DND-41 (cell line): ENCODE data around the gene TRIM16.

ENCODE experiments used
- ATAC-seq: fragments of 200-7000 bp; cut with Tn5 transposase; 3 replicates; pipeline ENCODE4 v1.9.1; 2021; ENCODE audit warnings: low read depth; ENCODE audit not compliant: insufficient read depth
- DNase-seq: peaks from one replicate; pipeline ENCODE4 v3.0.0-alpha.2; 2020
- H2AFZ ChIP-seq: 2 replicates; pipeline ENCODE4 v1.6.0; 2012; ENCODE audit warnings: low read depth, low read length
- H3K27ac ChIP-seq: 2 replicates; pipeline ENCODE4 v1.5.1; 2012; ENCODE audit warnings: low read length, inconsistent platforms
- H3K27me3 ChIP-seq: fragments of 200-600 bp; sonication (generic); 2 replicates; pipeline ENCODE4 v1.6.0; 2012; ENCODE audit warnings: low read length, mild to moderate bottlenecking, inconsistent platforms; ENCODE audit not compliant: insufficient read depth, poor library complexity
- H3K36me3 ChIP-seq: 2 replicates; pipeline ENCODE4 v1.5.1; 2012; ENCODE audit warnings: low read length, inconsistent platforms; ENCODE audit not compliant: insufficient read depth
- H3K4me1 ChIP-seq: 2 replicates; pipeline ENCODE4 v1.5.1; 2012; ENCODE audit warnings: mild to moderate bottlenecking, low read length; ENCODE audit not compliant: insufficient read depth
- H3K4me2 ChIP-seq: 2 replicates; pipeline ENCODE4 v1.6.0; 2012; ENCODE audit warnings: mild to moderate bottlenecking, moderate library complexity, low read length, inconsistent platforms; ENCODE audit not compliant: insufficient read depth
- H3K4me3 ChIP-seq, 2 experiments: fragments of 200-600 bp in 1 of 2; shearing (Covaris generic) in 1 of 2; 2 replicates each; pipeline ENCODE4 v1.5.1; 2012 to 2016; ENCODE audit warnings: inconsistent platforms in 2 of 2, low read length in 2 of 2, mild to moderate bottlenecking in 2 of 2, low read depth in 1 of 2, moderate library complexity in 1 of 2
- H3K79me2 ChIP-seq: 2 replicates; pipeline ENCODE4 v1.6.0; 2012; ENCODE audit warnings: low read length, inconsistent platforms; ENCODE audit not compliant: insufficient read depth
- H3K9ac ChIP-seq: 2 replicates; pipeline ENCODE4 v1.6.0; 2012; ENCODE audit warnings: low read depth, mild to moderate bottlenecking, inconsistent platforms, low read length, moderate library complexity
- H3K9me3 ChIP-seq: 2 replicates; pipeline ENCODE4 v1.5.1; 2012; ENCODE audit warnings: low read length, moderate library complexity, mild to moderate bottlenecking, inconsistent platforms; ENCODE audit not compliant: insufficient read depth, severe bottlenecking
- H4K20me1 ChIP-seq: 2 replicates; pipeline ENCODE4 v1.6.0; 2012; ENCODE audit warnings: low read length; ENCODE audit not compliant: insufficient read depth
- EZH2 ChIP-seq: IDR thresholded peaks from 3 replicates; pipeline ENCODE4 v1.6.1; 2012; ENCODE audit warnings: borderline replicate concordance, low read depth, mild to moderate bottlenecking, moderate library complexity, low read length, inconsistent platforms; ENCODE audit not compliant: severe bottlenecking
- TF ChIP-seq, protein P1 (sequence below): IDR thresholded peaks from 2 replicates; pipeline ENCODE4 v1.5.1; 2012; ENCODE audit warnings: borderline replicate concordance, low read length, moderate library complexity, mild to moderate bottlenecking; ENCODE audit not compliant: poor library complexity, severe bottlenecking; ENCODE audit errors: extremely low read depth

The TRIM16 gene

DNA sequence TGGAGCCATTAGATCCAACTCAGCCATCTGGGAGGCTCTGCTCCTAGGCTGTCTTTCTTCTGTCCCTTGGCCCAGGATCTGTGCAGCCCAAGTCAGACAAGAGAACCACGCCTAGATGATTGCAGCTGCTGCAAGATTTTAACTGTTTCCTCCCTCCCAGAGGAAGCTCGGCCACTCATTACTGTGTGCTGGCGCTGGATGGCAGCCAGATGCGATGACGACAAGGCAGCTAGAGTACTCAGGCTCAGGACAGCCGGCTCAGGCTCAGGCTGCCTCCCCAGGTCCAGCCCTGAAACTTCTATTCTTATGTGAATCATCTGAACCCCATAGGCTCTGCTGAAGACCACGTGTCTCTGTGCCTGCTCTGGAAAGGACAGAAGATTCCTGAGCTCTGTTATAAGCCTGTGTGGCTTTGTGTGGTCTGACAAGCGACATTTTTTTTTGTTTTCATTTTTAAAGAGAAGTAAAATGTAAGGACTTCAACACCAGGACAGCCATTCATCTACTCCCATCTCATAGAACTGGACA lies 32.5 kb downstream of the TRIM16 start:
- H3K4me2 ChIP-seq: no peak overlapping the region
- H3K9ac ChIP-seq: no peak overlapping the region
- no peaks in the 10 kb centered on the region for H3K79me2 ChIP-seq
- no peaks in the 10 kb centered on the region for H3K9me3 ChIP-seq
- no peak for TF ChIP-seq EZH2
- TF ChIP-seq, protein P1, sequence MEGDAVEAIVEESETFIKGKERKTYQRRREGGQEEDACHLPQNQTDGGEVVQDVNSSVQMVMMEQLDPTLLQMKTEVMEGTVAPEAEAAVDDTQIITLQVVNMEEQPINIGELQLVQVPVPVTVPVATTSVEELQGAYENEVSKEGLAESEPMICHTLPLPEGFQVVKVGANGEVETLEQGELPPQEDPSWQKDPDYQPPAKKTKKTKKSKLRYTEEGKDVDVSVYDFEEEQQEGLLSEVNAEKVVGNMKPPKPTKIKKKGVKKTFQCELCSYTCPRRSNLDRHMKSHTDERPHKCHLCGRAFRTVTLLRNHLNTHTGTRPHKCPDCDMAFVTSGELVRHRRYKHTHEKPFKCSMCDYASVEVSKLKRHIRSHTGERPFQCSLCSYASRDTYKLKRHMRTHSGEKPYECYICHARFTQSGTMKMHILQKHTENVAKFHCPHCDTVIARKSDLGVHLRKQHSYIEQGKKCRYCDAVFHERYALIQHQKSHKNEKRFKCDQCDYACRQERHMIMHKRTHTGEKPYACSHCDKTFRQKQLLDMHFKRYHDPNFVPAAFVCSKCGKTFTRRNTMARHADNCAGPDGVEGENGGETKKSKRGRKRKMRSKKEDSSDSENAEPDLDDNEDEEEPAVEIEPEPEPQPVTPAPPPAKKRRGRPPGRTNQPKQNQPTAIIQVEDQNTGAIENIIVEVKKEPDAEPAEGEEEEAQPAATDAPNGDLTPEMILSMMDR: no peak
- H2AFZ ChIP-seq: no peak overlapping the region
- ATAC-seq: peak; percentile 83
- no peaks in the 10 kb centered on the region for H3K4me1 ChIP-seq
- H3K4me3 ChIP-seq: no peak overlapping the region
- no peaks in the 10 kb centered on the region for H3K27me3 ChIP-seq
- H3K36me3 ChIP-seq: no peaks in the 10 kb centered on the region
- H3K27ac ChIP-seq: no peak overlapping the region
- DNase-seq: peak; percentile 64
- H4K20me1 ChIP-seq: no peaks in the 10 kb centered on the region

DNA sequence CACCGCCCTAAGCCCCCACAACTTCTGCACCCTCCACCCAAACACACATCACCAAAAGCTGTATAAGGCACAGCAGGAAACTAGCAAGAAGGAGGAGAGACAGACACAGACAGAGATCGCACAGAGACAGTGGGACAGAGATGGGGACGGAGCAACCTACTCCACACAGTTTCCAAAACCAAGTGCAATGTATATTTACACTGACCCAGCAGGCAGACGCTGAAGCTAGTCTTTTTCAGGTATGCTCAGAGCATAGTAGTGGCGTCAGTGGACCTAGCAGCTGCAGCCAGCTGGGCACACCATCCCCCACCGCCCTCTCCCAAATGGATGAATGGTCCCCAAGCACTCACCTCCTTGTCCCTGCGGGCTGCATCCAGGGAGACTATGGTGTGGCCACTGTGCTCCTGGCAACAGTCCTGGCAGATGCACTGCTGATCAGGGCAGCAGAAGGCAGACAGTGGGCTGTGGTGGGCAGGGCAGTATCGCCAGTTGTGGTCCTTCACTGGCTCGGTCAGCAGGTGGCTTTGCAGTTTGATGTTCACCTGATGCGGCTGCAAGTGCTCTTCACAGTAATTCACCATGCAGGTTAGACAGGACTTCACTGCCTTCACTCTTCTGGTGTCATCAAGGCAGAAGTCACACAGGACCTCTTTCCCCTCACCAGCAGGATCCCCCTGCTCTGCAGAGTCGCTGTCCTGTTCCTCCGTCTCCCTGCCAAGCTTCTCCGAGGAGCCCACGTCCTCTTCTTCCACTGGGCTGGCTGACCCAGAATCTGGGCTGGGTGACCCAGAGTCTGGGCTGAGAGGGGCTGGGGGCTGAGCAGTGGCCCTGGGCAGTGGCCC lies 33.1 kb downstream of the TRIM16 start:
- H2AFZ ChIP-seq: no peak overlapping the region
- no peak overlapping the region for H3K9ac ChIP-seq
- no peaks in the 10 kb centered on the region for H3K79me2 ChIP-seq
- no peaks in the 10 kb centered on the region for H3K4me1 ChIP-seq
- DNase-seq (no peak), ATAC-seq (peak; percentile 9; the same call in 1 of the 3 replicates)
- no peak for TF ChIP-seq EZH2
- TF ChIP-seq, protein P1: no peak
- H3K4me2 ChIP-seq: no peak overlapping the region
- no peak overlapping the region for H3K4me3 ChIP-seq
- H3K27me3 ChIP-seq: no peaks in the 10 kb centered on the region
- no peak overlapping the region for H3K27ac ChIP-seq
- no peaks in the 10 kb centered on the region for H3K36me3 ChIP-seq
- H4K20me1 ChIP-seq: no peaks in the 10 kb centered on the region
- H3K9me3 ChIP-seq: no peaks in the 10 kb centered on the region

DNA sequence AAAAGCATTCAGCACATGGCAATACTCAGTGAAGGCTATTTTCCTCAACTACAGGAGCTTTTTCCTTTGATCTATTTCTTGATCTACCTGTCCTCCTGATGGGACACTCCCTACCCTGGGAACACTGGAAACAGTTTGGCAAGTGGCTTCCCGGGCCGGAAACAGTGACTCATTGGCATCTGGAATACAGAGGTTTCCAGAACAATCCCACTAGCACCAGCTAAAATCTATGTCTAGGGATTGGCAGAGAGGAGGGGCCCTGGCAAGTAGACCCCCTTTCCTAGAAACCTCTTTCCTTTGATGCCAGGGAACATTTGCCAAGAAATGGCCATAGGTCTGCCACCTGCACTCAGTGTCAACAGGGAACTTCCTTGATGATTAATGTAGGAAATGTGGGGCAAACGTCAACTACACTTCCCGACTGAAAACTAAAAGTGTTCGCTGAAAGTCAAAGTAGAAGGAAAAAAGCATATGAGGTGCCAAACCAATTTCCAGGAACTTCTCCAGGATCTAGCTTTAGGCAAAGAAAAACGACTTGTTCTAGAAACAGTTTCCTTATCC lies 34.2 kb downstream of the TRIM16 start:
- Histone ChIP-seq H3K9ac (no peak overlapping the region), H3K4me3 (no peak overlapping the region), H3K9me3 (no peaks in the 10 kb centered on the region), H3K27ac (no peak overlapping the region), H3K27me3 (no peaks in the 10 kb centered on the region), H2AFZ (no peak overlapping the region), H4K20me1 (no peaks in the 10 kb centered on the region), H3K79me2 (no peaks in the 10 kb centered on the region), H3K4me1 (no peaks in the 10 kb centered on the region), H3K4me2 (no peak overlapping the region), H3K36me3 (no peaks in the 10 kb centered on the region)
- DNase-seq (no peak), ATAC-seq (no peak)
- no peak for TF ChIP-seq EZH2
- TF ChIP-seq, protein P1: no peak
